ENCODE results near the gene TM7SF2.

TM7SF2 gene

DNA sequence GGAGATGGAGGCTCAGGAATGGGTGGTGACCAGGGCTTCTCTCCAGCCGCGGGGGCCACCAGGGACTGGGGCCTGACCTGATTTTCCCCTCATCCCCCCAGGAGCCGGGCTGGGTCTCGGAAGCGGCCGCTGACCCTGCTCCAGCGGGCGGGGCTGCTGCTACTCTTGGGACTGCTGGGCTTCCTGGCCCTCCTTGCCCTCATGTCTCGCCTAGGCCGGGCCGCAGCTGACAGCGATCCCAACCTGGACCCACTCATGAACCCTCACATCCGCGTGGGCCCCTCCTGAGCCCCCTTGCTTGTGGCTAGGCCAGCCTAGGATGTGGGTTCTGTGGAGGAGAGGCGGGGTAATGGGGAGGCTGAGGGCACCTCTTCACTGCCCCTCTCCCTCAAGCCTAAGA is 23.8 kb upstream of the TM7SF2 start:
- Histone ChIP-seq H3K36me3 (ENCODE audit: control insufficient read depth in 5 of 5, insufficient read depth in 5 of 5, low read length in 5 of 5) (peaks cover 4 to 49% (median 46%) of the 10 kb centered on the region in 5 donors), H3K4me1 (ENCODE audit: control insufficient read depth in 5 of 5, insufficient read depth in 5 of 5, low read length in 5 of 5) (peaks cover 6 to 22% (median 18%) of the 10 kb centered on the region in 5 donors), H3K9ac (ENCODE audit: low read length in 5 of 5) (no peak overlapping the region)

DNA sequence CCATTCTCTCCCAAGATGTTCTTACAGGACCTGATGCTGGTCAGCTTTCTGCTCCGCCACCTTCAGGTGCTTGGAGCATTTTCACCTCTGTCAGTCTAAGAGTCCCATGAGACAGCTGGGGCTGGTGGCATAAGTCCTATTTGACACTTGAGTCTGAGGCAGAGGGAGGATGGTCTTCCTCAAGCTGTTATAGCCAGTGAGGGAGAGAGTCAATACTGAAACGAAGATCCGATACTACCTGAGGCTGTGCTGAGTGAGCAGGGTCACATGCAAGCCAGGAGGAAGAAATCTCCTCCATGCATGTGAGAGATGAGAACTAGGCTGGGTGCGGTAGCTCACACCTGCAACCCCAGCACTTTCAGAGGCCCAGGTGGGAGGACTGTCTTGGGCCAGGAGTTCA is 22.1 kb upstream of the TM7SF2 start:
- Histone ChIP-seq H3K9ac (ENCODE audit: low read length in 5 of 5) (no peak overlapping the region), H3K4me1 (ENCODE audit: control insufficient read depth in 5 of 5, insufficient read depth in 5 of 5, low read length in 5 of 5) (peaks cover 4 to 11% (median 9%) of the 10 kb centered on the region in 5 donors), H3K9me3 (ENCODE audit: control insufficient read depth in 5 of 5, low read length in 5 of 5) (no peaks in the 10 kb centered on the region), H3K27me3 (ENCODE audit: control insufficient read depth in 5 of 5, insufficient read depth in 4 of 5, low read length in 5 of 5) (no peaks in the 10 kb centered on the region), H3K27ac (ENCODE audit: low read depth, low read length) (no peak overlapping the region), H3K36me3 (ENCODE audit: control insufficient read depth in 5 of 5, insufficient read depth in 5 of 5, low read length in 5 of 5) (peaks cover 4 to 49% (median 46%) of the 10 kb centered on the region in 5 donors), H3K4me3 (ENCODE audit: low read depth in 1 of 5, low read length in 5 of 5) (no peak overlapping the region)

More for the DNA sequence above, 23.8 kb upstream of the TM7SF2 start:
- Histone ChIP-seq H3K27ac (ENCODE audit: low read depth, low read length) (no peak overlapping the region), H3K27me3 (ENCODE audit: control insufficient read depth in 5 of 5, insufficient read depth in 4 of 5, low read length in 5 of 5) (no peaks in the 10 kb centered on the region), H3K4me3 (ENCODE audit: low read depth in 1 of 5, low read length in 5 of 5) (no peak overlapping the region), H3K9me3 (ENCODE audit: control insufficient read depth in 5 of 5, low read length in 5 of 5) (no peaks in the 10 kb centered on the region)

DNA sequence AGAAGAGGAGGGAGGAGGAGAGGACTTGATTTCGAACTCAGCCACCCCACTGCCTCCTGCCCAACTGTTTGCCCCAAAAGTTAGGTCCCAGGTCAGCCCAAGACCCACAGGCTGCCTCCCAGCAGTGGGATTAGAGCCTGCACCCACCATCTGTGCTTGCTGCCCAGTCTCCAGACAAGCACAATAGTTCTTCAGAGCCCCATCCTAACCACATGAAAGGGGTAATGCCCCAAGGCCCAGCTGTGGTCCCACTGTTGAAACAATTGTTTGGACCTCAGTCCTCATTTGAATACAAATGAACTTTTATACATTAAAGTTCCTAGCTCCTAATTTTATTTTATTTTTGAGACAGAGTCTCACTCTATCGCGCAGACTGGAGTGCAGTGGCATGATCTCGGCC is 21.0 kb upstream of the TM7SF2 start:
- H3K9ac ChIP-seq (ENCODE audit: low read length in 5 of 5), result peak overlapping the region in 1 of 5 donors; percentile 8
- H3K9me3 ChIP-seq (ENCODE audit: control insufficient read depth in 5 of 5, low read length in 5 of 5), result no peaks in the 10 kb centered on the region
- H3K27me3 ChIP-seq (ENCODE audit: control insufficient read depth in 5 of 5, insufficient read depth in 4 of 5, low read length in 5 of 5), result no peaks in the 10 kb centered on the region
- H3K4me1 ChIP-seq (ENCODE audit: control insufficient read depth in 5 of 5, insufficient read depth in 5 of 5, low read length in 5 of 5), result peaks cover 0 to 3% (median 2%) of the 10 kb centered on the region in 5 donors
- no peak overlapping the region for H3K4me3 ChIP-seq (ENCODE audit: low read depth in 1 of 5, low read length in 5 of 5)
- no peak overlapping the region for H3K27ac ChIP-seq (ENCODE audit: low read depth, low read length)
- H3K36me3 ChIP-seq (ENCODE audit: control insufficient read depth in 5 of 5, insufficient read depth in 5 of 5, low read length in 5 of 5), result peaks cover 2 to 43% (median 40%) of the 10 kb centered on the region in 5 donors

DNA sequence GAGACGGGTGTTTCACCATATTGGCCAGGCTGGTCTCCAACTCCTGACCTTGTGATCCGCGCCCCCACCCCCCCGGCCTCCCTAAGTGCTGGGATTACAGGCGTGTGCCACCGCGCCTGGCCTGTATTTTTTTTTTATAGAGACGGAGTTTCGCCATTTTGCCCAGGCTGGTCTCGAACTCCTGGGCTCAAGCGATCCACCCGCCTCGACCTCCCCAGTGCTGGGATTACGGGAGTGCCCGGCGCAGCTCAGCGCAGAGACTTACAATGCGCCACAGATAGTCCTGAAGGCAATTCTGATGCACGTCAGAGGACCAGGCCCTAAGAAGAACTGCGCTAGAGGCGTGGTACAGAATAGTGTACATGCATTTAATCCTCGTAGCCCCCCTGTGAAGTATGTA is 16.2 kb upstream of the TM7SF2 start:
- Histone ChIP-seq H3K9ac (ENCODE audit: low read length in 5 of 5) (peak overlapping the region in 1 of 5 donors; percentile 72), H3K36me3 (ENCODE audit: control insufficient read depth in 5 of 5, insufficient read depth in 5 of 5, low read length in 5 of 5) (peaks cover 0 to 9% (median 3%) of the 10 kb centered on the region in 5 donors), H3K4me1 (ENCODE audit: control insufficient read depth in 5 of 5, insufficient read depth in 5 of 5, low read length in 5 of 5) (peaks cover 0 to 20% (median 13%) of the 10 kb centered on the region in 5 donors), H3K9me3 (ENCODE audit: control insufficient read depth in 5 of 5, low read length in 5 of 5) (no peaks in the 10 kb centered on the region), H3K27me3 (ENCODE audit: control insufficient read depth in 5 of 5, insufficient read depth in 4 of 5, low read length in 5 of 5) (no peaks in the 10 kb centered on the region), H3K4me3 (ENCODE audit: low read depth in 1 of 5, low read length in 5 of 5) (peak overlapping the region; percentile 66 to 81 (median 74)), H3K27ac (ENCODE audit: low read depth, low read length) (peak overlapping the region; percentile 80)

DNA sequence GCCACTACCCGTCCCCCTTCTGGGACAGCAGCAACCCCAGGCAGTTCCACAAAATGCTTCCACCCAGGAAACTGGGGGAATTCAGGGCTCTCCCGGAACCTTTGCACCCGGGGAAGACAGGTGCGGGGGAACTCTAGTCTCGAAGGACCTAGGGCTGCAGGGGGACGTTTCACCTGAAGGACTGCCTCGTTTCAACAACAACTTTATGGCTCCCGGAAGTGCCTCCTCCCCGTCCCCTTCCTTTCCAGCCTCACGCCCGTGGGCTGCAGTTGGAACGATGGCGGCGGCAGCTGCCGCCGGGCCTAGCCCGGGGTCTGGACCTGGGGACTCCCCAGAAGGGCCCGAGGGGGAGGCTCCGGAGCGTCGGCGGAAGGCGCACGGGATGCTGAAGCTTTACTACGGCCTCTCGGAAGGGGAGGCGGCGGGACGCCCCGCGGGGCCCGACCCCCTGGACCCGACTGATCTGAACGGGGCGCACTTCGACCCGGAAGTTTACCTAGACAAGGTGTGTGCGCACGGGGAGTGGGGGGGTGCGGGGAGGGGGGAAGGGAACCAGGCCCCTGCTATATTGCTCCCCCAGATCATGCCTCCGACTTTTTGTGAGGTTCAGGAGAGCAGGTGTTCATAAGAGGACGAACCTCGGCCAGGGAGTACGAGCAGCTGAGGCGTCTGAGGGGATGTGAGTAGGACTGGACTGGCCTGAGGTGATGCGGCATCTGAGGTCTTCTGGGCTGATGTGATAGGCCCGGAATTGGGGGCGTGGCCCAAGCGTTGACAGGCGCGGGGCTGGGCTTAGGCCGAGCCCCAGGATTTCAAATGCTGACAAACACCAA is 15.5 kb upstream of the TM7SF2 start, which contains the start of gene VPS51:
Gene VPS51 (plus strand): TSS at position 241 of the 833 bp plus-strand sequence. CDS start 37 bp downstream, at position 278.
- Histone ChIP-seq H3K9ac (ENCODE audit: low read length in 5 of 5) (peak within 1 kb of the TSS; percentile 16 to 82 (median 72)), H3K4me3 (ENCODE audit: low read depth in 1 of 5, low read length in 5 of 5) (peak within 1 kb of the TSS; percentile 66 to 81 (median 81)), H3K4me1 (ENCODE audit: control insufficient read depth in 5 of 5, insufficient read depth in 5 of 5, low read length in 5 of 5) (peaks cover 0 to 26% (median 16%) of the 10 kb centered on the region in 5 donors), H3K9me3 (ENCODE audit: control insufficient read depth in 5 of 5, low read length in 5 of 5) (no peaks in the 10 kb centered on the region), H3K27ac (ENCODE audit: low read depth, low read length) (peak within 1 kb of the TSS; percentile 80), H3K27me3 (ENCODE audit: control insufficient read depth in 5 of 5, insufficient read depth in 4 of 5, low read length in 5 of 5) (no peaks in the 10 kb centered on the region), H3K36me3 (ENCODE audit: control insufficient read depth in 5 of 5, insufficient read depth in 5 of 5, low read length in 5 of 5) (peaks cover 0 to 9% (median 3%) of the 10 kb centered on the region in 5 donors)

DNA sequence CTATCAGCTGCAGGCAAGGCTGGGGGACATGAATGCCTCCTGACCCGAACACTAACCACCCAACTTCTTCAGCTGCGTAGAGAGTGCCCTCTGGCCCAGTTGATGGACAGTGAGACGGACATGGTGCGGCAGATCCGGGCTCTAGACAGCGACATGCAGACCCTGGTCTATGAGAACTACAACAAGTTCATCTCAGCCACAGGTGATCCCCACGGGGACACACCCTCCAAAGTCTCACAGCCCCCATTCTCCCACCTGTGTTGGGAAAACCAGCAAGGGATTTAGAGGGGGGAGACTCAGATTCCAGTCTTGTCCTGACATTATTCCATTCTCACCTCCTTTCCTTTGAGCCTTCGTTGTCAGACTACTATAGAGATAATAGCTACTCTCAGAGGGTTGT is 14.7 kb upstream of the TM7SF2 start:
- no peaks in the 10 kb centered on the region for H3K9me3 ChIP-seq (ENCODE audit: control insufficient read depth in 5 of 5, low read length in 5 of 5)
- peak overlapping the region; percentile 39 to 81 (median 74) for H3K4me3 ChIP-seq (ENCODE audit: low read depth in 1 of 5, low read length in 5 of 5)
- no peaks in the 10 kb centered on the region for H3K27me3 ChIP-seq (ENCODE audit: control insufficient read depth in 5 of 5, insufficient read depth in 4 of 5, low read length in 5 of 5)
- H3K4me1 ChIP-seq (ENCODE audit: control insufficient read depth in 5 of 5, insufficient read depth in 5 of 5, low read length in 5 of 5), result peaks cover 0 to 29% (median 23%) of the 10 kb centered on the region in 5 donors
- no peak overlapping the region for H3K27ac ChIP-seq (ENCODE audit: low read depth, low read length)
- H3K9ac ChIP-seq (ENCODE audit: low read length in 5 of 5), result peak overlapping the region in 4 of 5 donors; percentile 7 to 72 (median 53)
- H3K36me3 ChIP-seq (ENCODE audit: control insufficient read depth in 5 of 5, insufficient read depth in 5 of 5, low read length in 5 of 5), result peaks cover 0 to 9% (median 3%) of the 10 kb centered on the region in 5 donors

DNA sequence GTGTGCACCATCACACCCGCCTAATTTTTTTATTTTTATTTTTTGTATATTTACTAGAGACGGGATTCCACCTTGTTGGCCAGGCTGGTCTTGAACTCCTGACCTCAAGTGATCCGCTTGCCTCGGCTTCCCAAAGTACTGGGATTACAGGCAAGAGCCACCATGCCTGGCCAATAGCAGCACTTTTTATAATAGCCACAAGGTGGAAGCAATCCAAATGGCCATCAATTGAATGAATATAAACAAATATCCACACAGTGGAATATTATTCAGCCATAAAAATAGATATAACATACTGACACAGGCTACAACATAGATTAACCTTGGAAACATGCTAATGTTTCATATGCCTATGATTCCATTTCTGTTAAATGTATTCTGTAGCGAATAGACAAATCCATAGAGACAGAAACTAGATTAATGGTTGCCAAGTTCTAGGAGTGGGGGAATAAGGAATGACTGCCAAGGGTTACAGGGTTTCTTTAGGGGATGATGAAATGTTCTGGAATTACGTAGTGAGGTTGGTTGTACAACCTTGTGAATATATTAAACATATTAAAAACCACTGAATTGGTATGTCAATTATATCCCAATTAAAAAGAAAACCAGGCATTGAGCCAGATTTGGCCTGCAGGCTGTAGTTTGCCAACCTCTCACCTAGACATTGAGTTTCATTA is 10.9 kb upstream of the TM7SF2 start:
- peak overlapping the region; percentile 61 for H3K27ac ChIP-seq (ENCODE audit: low read depth, low read length)
- H3K4me1 ChIP-seq (ENCODE audit: control insufficient read depth in 5 of 5, insufficient read depth in 5 of 5, low read length in 5 of 5), result peaks cover 0 to 58% (median 41%) of the 10 kb centered on the region in 5 donors
- H3K36me3 ChIP-seq (ENCODE audit: control insufficient read depth in 5 of 5, insufficient read depth in 5 of 5, low read length in 5 of 5), result peaks cover 0 to 16% (median 6%) of the 10 kb centered on the region in 5 donors
- no peaks in the 10 kb centered on the region for H3K27me3 ChIP-seq (ENCODE audit: control insufficient read depth in 5 of 5, insufficient read depth in 4 of 5, low read length in 5 of 5)
- peak overlapping the region in 1 of 5 donors; percentile 42 for H3K9ac ChIP-seq (ENCODE audit: low read length in 5 of 5)
- H3K9me3 ChIP-seq (ENCODE audit: control insufficient read depth in 5 of 5, low read length in 5 of 5), result no peaks in the 10 kb centered on the region
- no peak overlapping the region for H3K4me3 ChIP-seq (ENCODE audit: low read depth in 1 of 5, low read length in 5 of 5)

DNA sequence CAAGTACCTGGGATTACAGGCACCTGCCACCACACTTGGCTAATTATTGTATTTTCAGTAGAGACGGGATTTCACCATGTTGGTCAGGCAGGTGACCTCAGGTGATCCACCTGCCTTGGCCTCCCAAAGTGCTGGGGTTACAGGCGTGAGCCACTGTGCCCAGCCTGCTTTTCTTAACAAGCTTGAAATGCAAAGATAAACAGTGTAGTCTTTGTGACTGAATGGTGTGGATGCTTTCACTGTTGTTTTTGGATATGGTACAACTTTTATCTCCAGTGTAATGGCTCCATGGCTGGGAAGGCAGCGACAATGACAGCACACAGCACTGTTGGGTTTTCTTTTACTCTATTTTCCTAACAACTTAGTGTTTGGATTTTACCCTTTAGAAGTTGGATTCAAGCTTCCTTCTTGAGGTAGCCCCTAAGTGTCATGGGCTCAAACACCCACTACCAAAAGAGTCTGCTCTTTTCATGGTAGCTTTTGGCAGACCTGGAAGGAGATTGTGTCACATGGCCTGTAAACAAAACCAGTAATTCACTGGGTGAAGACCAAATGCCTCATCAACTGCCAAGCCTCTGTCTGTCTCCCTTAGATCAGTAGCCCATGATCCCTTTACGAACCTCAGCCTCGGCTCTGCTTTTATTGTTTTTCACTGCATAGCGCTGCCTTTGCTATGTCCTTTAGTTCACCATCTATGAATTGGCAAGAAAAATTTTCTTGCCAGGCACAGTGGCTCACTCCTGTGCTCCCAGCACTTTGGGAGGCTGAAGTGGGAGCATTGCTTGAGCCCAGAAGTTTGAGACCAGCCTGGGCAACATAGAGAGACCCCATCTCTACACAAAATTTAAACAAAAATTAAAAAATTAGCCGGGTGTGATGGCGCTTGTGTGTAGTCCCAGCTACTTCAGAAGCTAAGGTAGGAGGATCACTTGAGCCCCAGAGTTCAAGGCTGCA is 9.3 kb upstream of the TM7SF2 start:
- H3K4me1 ChIP-seq (ENCODE audit: control insufficient read depth in 5 of 5, insufficient read depth in 5 of 5, low read length in 5 of 5), result peaks cover 0 to 50% (median 27%) of the 10 kb centered on the region in 5 donors
- no peaks in the 10 kb centered on the region for H3K9me3 ChIP-seq (ENCODE audit: control insufficient read depth in 5 of 5, low read length in 5 of 5)
- H3K9ac ChIP-seq (ENCODE audit: low read length in 5 of 5), result peak overlapping the region in 1 of 5 donors; percentile 35
- peaks cover 0 to 22% (median 6%) of the 10 kb centered on the region in 5 donors for H3K36me3 ChIP-seq (ENCODE audit: control insufficient read depth in 5 of 5, insufficient read depth in 5 of 5, low read length in 5 of 5)
- peak overlapping the region; percentile 82 for H3K27ac ChIP-seq (ENCODE audit: low read depth, low read length)
- H3K27me3 ChIP-seq (ENCODE audit: control insufficient read depth in 5 of 5, insufficient read depth in 4 of 5, low read length in 5 of 5), result no peaks in the 10 kb centered on the region
- H3K4me3 ChIP-seq (ENCODE audit: low read depth in 1 of 5, low read length in 5 of 5), result no peak overlapping the region

DNA sequence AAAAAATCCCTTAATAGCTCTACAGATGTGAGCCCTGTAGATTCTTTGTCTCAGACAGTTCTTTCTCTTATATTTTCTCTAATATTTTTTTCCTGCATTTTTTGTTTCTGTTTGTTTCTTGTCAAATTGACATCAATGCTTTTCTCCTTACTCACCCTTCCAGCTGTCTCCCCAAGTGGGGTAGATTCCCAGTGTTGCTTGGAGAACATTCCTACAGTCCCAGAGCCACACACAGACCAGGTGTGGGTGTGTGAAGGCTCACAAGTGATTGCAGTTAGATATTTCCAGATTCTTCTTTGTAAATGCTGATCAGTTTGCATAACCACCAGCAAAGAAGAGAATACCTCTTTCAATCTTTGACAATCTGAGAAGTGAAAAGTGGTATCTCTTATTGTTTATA is 8.2 kb upstream of the TM7SF2 start:
- no peak overlapping the region for H3K9ac ChIP-seq (ENCODE audit: low read length in 5 of 5)
- H3K4me1 ChIP-seq (ENCODE audit: control insufficient read depth in 5 of 5, insufficient read depth in 5 of 5, low read length in 5 of 5), result peaks cover 0 to 49% (median 27%) of the 10 kb centered on the region in 5 donors
- H3K4me3 ChIP-seq (ENCODE audit: low read depth in 1 of 5, low read length in 5 of 5), result no peak overlapping the region
- no peaks in the 10 kb centered on the region for H3K27me3 ChIP-seq (ENCODE audit: control insufficient read depth in 5 of 5, insufficient read depth in 4 of 5, low read length in 5 of 5)
- H3K9me3 ChIP-seq (ENCODE audit: control insufficient read depth in 5 of 5, low read length in 5 of 5), result no peaks in the 10 kb centered on the region
- peak overlapping the region; percentile 82 for H3K27ac ChIP-seq (ENCODE audit: low read depth, low read length)
- H3K36me3 ChIP-seq (ENCODE audit: control insufficient read depth in 5 of 5, insufficient read depth in 5 of 5, low read length in 5 of 5), result peaks cover 0 to 27% (median 14%) of the 10 kb centered on the region in 5 donors
